Activated CD8-positive, alpha-beta T cell treated with anti-CD3 and anti-CD28 coated beads, Interleukin-2, amount 10 ng/mL, durations not matched to agents 7 days and 5 days (primary cell): ENCODE results near the gene ARSD. TPM values are rescaled to one million over a fixed set of nuclear protein-coding genes. Genes with fewer than 3 reads are reported as not detected.

ENCODE experiments used
- ATAC-seq: fragments of 150-1000 bp; cut with Tn5 transposase; one replicate; pipeline ENCODE4 v1.10.0; 2021; ENCODE audit warnings: moderate library complexity
- CTCF ChIA-PET: fragments of 350-600 bp; sonication (Branson Sonifier 250); formaldehyde crosslinking; loops from one replicate; lab custom pipeline; 2021; ENCODE audit warnings: antibody characterized with exemption; lab: Charles Lee
- POLR2A ChIA-PET: fragments of 350-600 bp; sonication (Branson Sonifier 250); formaldehyde crosslinking; loops from one replicate; lab custom pipeline; 2021; ENCODE audit warnings: antibody characterized with exemption; lab: Charles Lee
- DNase-seq: peaks from one replicate; pipeline ENCODE4 v3.0.0-alpha.2; 2020
- H3K27ac Mint-ChIP-seq: one replicate; pipeline ENCODE4 v1.8.0; 2021; ENCODE audit warnings: mild to moderate bottlenecking, mixed read lengths
- H3K27me3 Mint-ChIP-seq: one replicate; pipeline ENCODE4 v1.8.0; 2021; ENCODE audit warnings: low read depth, mixed read lengths
- H3K36me3 Mint-ChIP-seq: one replicate; pipeline ENCODE4 v1.8.0; 2021; ENCODE audit warnings: low read depth, mixed read lengths
- H3K4me1 Mint-ChIP-seq: one replicate; pipeline ENCODE4 v1.8.0; 2021; ENCODE audit warnings: low read depth, mixed read lengths
- H3K4me3 Mint-ChIP-seq: one replicate; pipeline ENCODE4 v1.8.0; 2021; ENCODE audit warnings: mild to moderate bottlenecking, mixed read lengths
- H3K9me3 Mint-ChIP-seq: one replicate; pipeline ENCODE4 v1.8.0; 2022; ENCODE audit warnings: mixed read lengths; ENCODE audit not compliant: insufficient read depth
- total RNA-seq, 2 experiments: library from RNA; stranded (reverse); gene quantifications; one replicate each; pipeline ENCODE4 v1.2.3, GENCODE V29; 2021

ARSD gene
- total RNA-seq, 2 experiments from 2014 or later: 1.6 to 2.5 TPM

DNA sequence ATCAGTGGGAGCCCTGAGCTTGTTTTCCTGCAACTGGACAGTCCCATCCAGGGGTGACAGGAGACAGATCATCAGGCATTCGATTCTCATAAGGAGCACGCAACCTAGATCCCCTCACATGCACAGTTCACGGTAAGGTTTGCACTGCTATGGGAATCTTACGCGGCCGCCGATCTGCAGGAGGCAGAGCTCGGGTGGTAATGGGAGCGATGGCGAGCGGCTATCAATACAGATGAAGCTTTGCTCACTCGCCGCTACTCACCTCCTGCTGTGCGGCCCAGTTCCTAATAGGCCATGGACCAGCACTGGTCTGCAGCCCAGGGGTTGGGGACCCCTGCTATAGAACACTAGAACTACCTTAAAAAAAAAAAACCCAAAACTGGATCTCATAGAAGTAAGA lies 45.4 kb downstream of the ARSD start:
- Mint-ChIP-seq H3K4me3 (no peak overlapping the region), H3K36me3 (no peaks in the 10 kb centered on the region), H3K27me3 (no peaks in the 10 kb centered on the region), H3K4me1 (peaks cover 1% of the 10 kb centered on the region), H3K27ac (no peak overlapping the region), H3K9me3 (no peaks in the 10 kb centered on the region)
- CTCF ChIA-PET: no interaction called here
- ATAC-seq (no peak), DNase-seq (no peak)
- POLR2A ChIA-PET: interaction anchor here (0.6 kb wide), 1 partner anchor 9 kb away, joined by 3 read pairs; no protein-coding TSS in a partner anchor

GRCh38 chrX:2879670-2880069 lies 49.5 kb downstream of the ARSD start:
- no peak for ATAC-seq
- DNase-seq: no peak
- Mint-ChIP-seq H3K4me1 (no peaks in the 10 kb centered on the region), H3K9me3 (no peaks in the 10 kb centered on the region), H3K4me3 (no peak overlapping the region), H3K36me3 (no peaks in the 10 kb centered on the region), H3K27ac (no peak overlapping the region), H3K27me3 (no peaks in the 10 kb centered on the region)
- ChIA-PET CTCF (no interaction called here), POLR2A (no interaction called here)

GRCh38 chrX:2878563-2878962 lies 50.6 kb downstream of the ARSD start:
- H3K4me1 Mint-ChIP-seq: peaks cover 2% of the 10 kb centered on the region
- DNase-seq: no peak
- ChIA-PET CTCF (no interaction called here), POLR2A (no interaction called here)
- H3K36me3 Mint-ChIP-seq: no peaks in the 10 kb centered on the region
- H3K9me3 Mint-ChIP-seq: no peaks in the 10 kb centered on the region
- H3K27me3 Mint-ChIP-seq: no peaks in the 10 kb centered on the region
- no peak overlapping the region for H3K4me3 Mint-ChIP-seq
- no peak overlapping the region for H3K27ac Mint-ChIP-seq
- ATAC-seq: no peak

DNA sequence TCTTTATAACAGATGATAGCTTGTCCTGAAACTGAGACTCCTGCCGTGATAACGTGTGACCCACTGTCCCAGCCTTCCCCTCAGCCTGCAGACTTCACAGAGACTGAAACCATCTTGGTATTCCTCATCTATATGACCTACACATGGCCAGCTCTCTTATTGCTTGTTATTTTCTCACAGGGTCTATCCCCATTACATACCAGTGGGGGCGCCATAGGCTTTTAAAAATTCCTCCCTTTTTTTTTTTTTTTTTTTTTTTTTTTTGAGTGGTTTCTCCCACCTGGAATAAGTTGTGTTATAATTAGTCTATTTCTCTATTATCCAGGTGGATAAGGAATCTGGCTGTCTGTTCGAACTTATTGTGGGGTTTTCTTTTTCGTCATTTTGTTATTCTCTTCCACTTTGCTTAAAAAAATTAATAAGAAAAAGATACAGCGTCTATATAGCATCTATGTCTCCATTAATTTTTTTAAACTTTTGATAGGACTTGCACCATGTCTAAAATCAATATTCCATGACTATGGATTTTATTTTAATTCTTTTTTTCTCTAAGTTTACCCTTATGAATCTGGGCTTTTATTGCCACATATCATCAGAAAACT lies 53.2 kb downstream of the ARSD start:
- Mint-ChIP-seq H3K36me3 (no peaks in the 10 kb centered on the region), H3K27me3 (no peaks in the 10 kb centered on the region), H3K9me3 (no peaks in the 10 kb centered on the region), H3K4me3 (no peak overlapping the region), H3K27ac (no peak overlapping the region), H3K4me1 (peaks cover 2% of the 10 kb centered on the region)
- ATAC-seq (no peak), DNase-seq (no peak)
- ChIA-PET CTCF (interaction anchor here (0.7 kb wide), 1 partner anchor 71 kb away, joined by 3 read pairs; no protein-coding TSS in a partner anchor), POLR2A (no interaction called here)

- Mint-ChIP-seq H3K4me3 (no peak overlapping the region), H3K9me3 (no peaks in the 10 kb centered on the region), H3K27me3 (no peaks in the 10 kb centered on the region), H3K27ac (no peak overlapping the region), H3K36me3 (no peaks in the 10 kb centered on the region), H3K4me1 (peaks cover 2% of the 10 kb centered on the region)
- no peak for DNase-seq
- ChIA-PET CTCF (no interaction called here), POLR2A (no interaction called here)
- ATAC-seq: no peak
Measured at GRCh38 chrX:2875136-2875481, 54.0 kb downstream of the ARSD start.

DNA sequence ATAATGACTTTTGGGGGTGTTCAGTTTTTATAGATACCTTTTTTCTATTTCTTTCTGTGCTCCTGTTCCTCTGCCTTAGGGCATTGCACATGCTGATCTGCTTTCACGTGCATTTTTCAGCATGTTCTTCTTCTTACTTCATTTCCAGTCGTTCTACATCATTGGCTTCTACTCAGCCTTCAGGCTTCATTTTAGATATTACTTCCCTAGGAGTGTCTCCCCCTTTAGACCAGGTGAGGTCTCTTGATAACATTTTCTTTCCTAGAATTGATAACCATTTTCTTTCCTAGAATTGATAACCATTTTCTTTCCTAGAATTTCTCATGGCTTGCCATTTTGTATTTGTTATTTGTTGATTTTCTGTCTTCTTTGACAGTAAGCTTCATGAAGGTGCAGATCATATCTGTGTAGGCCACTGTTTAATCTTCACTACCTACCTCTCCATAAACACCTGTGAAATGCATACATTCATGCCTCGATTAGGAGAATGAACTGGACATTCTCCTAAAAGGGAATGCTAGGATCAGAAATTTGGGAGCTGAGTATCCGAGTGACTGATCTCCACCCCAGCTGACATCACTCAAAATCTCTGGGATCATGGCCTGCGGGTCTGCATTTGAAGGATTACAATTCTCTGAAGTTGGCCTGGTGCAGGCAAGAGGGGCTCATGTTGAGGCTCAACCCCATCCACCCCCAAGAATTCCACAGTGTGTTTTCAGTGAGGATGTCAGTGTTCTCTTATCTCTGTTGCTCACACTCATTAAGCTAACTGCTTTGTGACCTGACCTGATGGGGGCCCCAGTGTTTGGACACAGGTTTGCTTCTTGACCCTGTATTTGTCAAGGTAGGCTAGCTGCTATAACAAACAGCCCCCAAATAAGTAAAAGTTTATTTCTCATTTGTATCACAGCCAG lies 54.7 kb downstream of the ARSD start:
- H3K27me3 Mint-ChIP-seq: no peaks in the 10 kb centered on the region
- no peak overlapping the region for H3K4me3 Mint-ChIP-seq
- H3K9me3 Mint-ChIP-seq: no peaks in the 10 kb centered on the region
- H3K4me1 Mint-ChIP-seq: peaks cover 2% of the 10 kb centered on the region
- H3K27ac Mint-ChIP-seq: no peak overlapping the region
- DNase-seq (no peak), ATAC-seq (no peak)
- POLR2A ChIA-PET: no interaction called here
- no peaks in the 10 kb centered on the region for H3K36me3 Mint-ChIP-seq
- CTCF ChIA-PET: no interaction called here

GRCh38 chrX:2872671-2873277 lies 56.4 kb downstream of the ARSD start:
- H3K27me3 Mint-ChIP-seq: no peaks in the 10 kb centered on the region
- no peak for ATAC-seq
- H3K9me3 Mint-ChIP-seq: no peaks in the 10 kb centered on the region
- no peak for DNase-seq
- no peak overlapping the region for H3K4me3 Mint-ChIP-seq
- ChIA-PET POLR2A (no interaction called here), CTCF (no interaction called here)
- H3K4me1 Mint-ChIP-seq: peaks cover 2% of the 10 kb centered on the region
- no peak overlapping the region for H3K27ac Mint-ChIP-seq
- H3K36me3 Mint-ChIP-seq: no peaks in the 10 kb centered on the region

DNA sequence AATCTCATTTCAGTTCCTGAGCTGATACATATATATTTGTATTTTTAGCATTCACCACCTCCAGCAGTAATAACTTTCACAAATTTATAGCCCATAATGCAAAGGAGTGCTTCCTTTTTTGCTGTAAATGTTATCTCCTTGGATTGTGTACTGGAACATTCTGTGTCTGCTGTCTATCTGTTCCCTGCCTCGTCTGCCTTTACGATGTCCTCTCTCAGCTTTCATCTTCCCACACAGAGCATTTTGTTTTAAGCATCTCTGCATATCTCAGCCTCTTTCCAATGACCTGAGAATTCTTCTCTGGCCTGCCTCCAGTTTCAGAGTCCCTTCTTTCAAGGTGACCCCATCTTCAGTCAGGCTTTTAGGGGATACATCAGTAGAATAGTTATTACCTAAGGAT lies 57.3 kb downstream of the ARSD start:
- ChIA-PET POLR2A (no interaction called here), CTCF (no interaction called here)
- ATAC-seq (no peak), DNase-seq (no peak)
- Mint-ChIP-seq H3K27ac (no peak overlapping the region), H3K4me3 (no peak overlapping the region), H3K9me3 (no peaks in the 10 kb centered on the region), H3K27me3 (no peaks in the 10 kb centered on the region), H3K36me3 (no peaks in the 10 kb centered on the region), H3K4me1 (peaks cover 2% of the 10 kb centered on the region)

DNA sequence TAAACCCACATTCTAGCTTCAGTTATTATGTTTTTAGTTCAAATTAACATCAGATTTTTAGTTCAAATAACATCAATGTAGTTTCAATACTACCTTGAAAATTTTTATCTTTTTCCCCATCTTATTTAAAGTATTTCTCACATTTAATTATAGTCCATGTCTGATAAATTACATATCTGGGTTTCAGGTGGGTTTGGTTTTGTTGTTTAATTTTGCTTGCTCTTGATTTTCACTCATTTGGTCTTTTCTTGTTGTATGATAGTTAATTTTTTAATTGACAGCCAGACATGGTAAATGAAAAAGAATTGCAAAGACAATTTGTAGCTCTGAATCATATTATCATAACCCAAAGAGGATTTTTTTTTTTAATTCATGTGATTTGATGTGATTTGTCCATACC lies 58.5 kb downstream of the ARSD start:
- no peaks in the 10 kb centered on the region for H3K9me3 Mint-ChIP-seq
- H3K4me1 Mint-ChIP-seq: peaks cover 2% of the 10 kb centered on the region
- ATAC-seq (no peak), DNase-seq (no peak)
- H3K4me3 Mint-ChIP-seq: no peak overlapping the region
- ChIA-PET POLR2A (no interaction called here), CTCF (no interaction called here)
- H3K27me3 Mint-ChIP-seq: no peaks in the 10 kb centered on the region
- no peaks in the 10 kb centered on the region for H3K36me3 Mint-ChIP-seq
- H3K27ac Mint-ChIP-seq: no peak overlapping the region

DNA sequence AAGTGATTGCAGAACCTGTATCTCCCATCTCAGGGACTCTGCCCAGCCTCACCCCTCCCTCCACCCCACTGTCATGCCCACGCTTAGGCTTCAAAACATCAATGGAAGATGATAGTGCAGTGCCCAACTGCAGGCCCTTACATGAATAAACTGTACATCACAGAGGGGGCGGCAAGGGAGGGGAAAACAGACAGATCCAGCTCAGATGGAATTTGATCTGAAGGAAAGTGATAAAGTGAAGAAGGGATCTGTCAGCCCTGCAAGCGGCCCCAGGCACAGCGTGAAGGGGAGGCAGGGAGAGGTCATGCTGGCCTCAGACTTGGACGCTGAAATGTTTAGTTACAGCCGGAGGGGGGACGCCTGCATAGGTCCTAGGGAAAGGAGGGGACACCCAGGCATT lies 61.9 kb downstream of the ARSD start:
- Mint-ChIP-seq H3K9me3 (no peaks in the 10 kb centered on the region), H3K4me1 (no peaks in the 10 kb centered on the region), H3K4me3 (no peak overlapping the region), H3K27ac (no peak overlapping the region), H3K36me3 (no peaks in the 10 kb centered on the region), H3K27me3 (no peaks in the 10 kb centered on the region)
- DNase-seq (no peak), ATAC-seq (no peak)
- ChIA-PET CTCF (no interaction called here), POLR2A (no interaction called here)

DNA sequence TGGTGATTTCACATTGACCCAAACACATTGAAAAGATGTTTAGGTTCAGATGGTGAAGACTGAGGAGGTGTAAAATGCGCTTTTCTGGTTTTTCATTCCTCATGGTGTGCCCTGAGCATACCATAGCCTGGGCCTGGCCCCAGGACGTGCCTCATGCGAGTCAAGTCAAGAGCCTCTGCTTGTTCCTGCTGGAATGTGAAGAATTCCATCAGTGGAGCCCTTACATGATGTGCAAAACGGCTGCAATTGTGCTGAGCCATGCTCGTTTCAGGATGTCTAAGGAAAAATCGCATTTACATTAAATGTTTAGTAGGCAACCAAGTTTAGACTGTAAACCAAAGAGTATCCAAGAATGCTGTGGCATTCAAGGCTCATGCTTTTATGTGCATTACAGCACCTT lies 65.5 kb downstream of the ARSD start:
- ChIA-PET POLR2A (no interaction called here), CTCF (no interaction called here)
- H3K27me3 Mint-ChIP-seq: no peaks in the 10 kb centered on the region
- ATAC-seq: no peak
- no peaks in the 10 kb centered on the region for H3K36me3 Mint-ChIP-seq
- H3K27ac Mint-ChIP-seq: no peak overlapping the region
- no peaks in the 10 kb centered on the region for H3K9me3 Mint-ChIP-seq
- DNase-seq: no peak
- H3K4me1 Mint-ChIP-seq: no peaks in the 10 kb centered on the region
- H3K4me3 Mint-ChIP-seq: no peak overlapping the region

DNA sequence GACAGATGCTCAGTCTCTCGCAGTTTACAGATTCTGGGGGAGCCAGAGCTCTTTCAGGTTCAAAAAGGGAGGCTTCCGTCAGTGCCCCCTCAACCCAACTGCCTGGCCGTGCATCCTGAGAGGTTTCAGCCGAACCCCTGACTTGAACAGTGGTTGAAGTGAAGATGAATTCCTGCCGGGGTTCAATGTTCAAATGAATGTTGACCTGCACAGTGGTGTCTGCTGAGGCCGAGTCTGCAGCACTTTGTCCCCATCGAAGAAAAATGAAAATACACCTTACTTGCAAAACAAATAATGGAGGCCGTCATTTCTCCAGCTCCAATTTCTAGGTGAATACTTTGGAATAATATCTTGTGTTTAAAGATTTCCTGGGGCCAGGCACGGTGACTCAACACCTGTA lies 66.7 kb downstream of the ARSD start:
- ChIA-PET POLR2A (no interaction called here), CTCF (no interaction called here)
- DNase-seq (no peak), ATAC-seq (no peak)
- Mint-ChIP-seq H3K9me3 (no peaks in the 10 kb centered on the region), H3K4me3 (no peak overlapping the region), H3K4me1 (no peaks in the 10 kb centered on the region), H3K27me3 (no peaks in the 10 kb centered on the region), H3K36me3 (no peaks in the 10 kb centered on the region), H3K27ac (no peak overlapping the region)
